Cardiac muscle cell (in vitro differentiated cells and primary cell): Measurements from ENCODE around the gene TTLL10. TPM values are rescaled to one million over a fixed set of nuclear protein-coding genes. Genes with fewer than 3 reads are reported as not detected.

ENCODE experiments used
- DNase-seq, 2 donors: peaks; one replicate each; pipeline versions ENCODE4 v3.0.0 to v3.0.0-alpha.2; 2010 to 2017; ENCODE audit warnings: low read depth in 1 of 2, low spot score in 1 of 2
- H3K27ac ChIP-seq: fragments of 200-600 bp; sonication (generic); 2 replicates; pipeline ENCODE4 v1.5.1; 2016
- H3K27me3 ChIP-seq: fragments of 200-600 bp; sonication (generic); 2 replicates; pipeline ENCODE4 v1.6.0; 2016; ENCODE audit warnings: control low read depth
- H3K36me3 ChIP-seq: fragments of 200-600 bp; sonication (generic); 2 replicates; pipeline ENCODE4 v1.5.1; 2016; ENCODE audit warnings: control low read depth
- H3K4me1 ChIP-seq: fragments of 200-600 bp; sonication (generic); 2 replicates; pipeline ENCODE4 v1.8.1; 2017; ENCODE audit warnings: low read depth, mild to moderate bottlenecking, mixed run types
- H3K4me3 ChIP-seq: fragments of 200-600 bp; sonication (generic); 2 replicates; pipeline ENCODE4 v1.5.1; 2016; ENCODE audit warnings: mild to moderate bottlenecking
- H3K9me3 ChIP-seq: fragments of 200-600 bp; sonication (generic); 2 replicates; pipeline ENCODE4 v1.5.1; 2017; ENCODE audit warnings: low read depth, mild to moderate bottlenecking, control low read depth
- polyA plus RNA-seq: library from polyadenylated mRNA; unstranded; fragments of >200 nt; fragmentation: Nextera tagmentation; extraction: Ambion mirVana; gene quantifications from 2 replicates; pipeline ENCODE4 v1.2.1, GENCODE V29; 2016
- total RNA-seq: library from RNA; depleted of rRNA; stranded (reverse); fragments of >200 nt; gene quantifications from 2 replicates; pipeline ENCODE4 v1.2.3, GENCODE V29; 2016
- TF ChIP-seq, protein P1 (sequence below): IDR thresholded peaks from 2 replicates; pipeline ENCODE4 v1.5.1; 2012; ENCODE audit warnings: low read depth, mild to moderate bottlenecking, low read length

Gene TTLL10
- total and polyA plus RNA-seq, 2 experiments from 2014 or later: 0.31 TPM; not detected in 1

DNA sequence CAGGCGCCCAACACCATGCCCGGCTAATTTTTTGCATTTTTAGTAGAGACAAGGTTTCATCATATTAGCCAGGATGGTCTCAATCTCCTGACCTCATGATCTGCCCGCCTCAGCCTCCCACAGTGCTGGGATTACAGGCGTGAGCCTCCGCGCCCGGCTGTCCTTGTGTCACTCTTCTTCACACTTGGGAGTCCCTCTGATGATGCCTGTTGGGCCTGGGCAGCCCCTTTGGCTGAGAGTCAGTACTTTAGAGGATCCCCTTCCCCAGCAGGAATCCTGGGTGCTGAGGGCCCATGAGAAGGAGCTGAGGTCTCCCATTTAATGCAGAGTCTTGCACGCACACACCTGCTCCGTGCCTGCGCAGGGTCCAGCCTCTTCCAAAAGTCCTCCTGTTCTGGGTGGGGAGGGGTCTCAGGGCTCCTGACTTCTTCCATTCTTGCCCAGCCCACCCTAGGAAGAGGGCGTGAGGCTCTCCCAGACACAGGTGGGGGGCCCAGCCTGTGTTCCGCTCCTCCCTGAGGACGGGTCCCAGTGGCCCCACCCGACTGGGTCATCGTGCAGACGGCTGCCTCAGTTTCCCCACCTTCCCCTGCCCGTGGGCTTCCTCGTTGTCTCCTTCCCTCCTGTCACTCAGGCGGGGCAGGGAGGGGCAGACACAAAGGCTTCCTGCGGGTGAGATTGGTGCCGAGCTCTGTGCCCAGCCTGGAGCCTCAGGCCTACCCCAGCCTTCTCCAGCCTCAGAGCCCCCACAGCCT lies 3.9 kb downstream of the TTLL10 start:
- Histone ChIP-seq H3K9me3 (no peaks in the 10 kb centered on the region), H3K36me3 (no peaks in the 10 kb centered on the region), H3K4me1 (no peaks in the 10 kb centered on the region), H3K4me3 (no peak overlapping the region), H3K27ac (no peak overlapping the region), H3K27me3 (peaks cover 44% of the 10 kb centered on the region)
- TF ChIP-seq, protein P1, sequence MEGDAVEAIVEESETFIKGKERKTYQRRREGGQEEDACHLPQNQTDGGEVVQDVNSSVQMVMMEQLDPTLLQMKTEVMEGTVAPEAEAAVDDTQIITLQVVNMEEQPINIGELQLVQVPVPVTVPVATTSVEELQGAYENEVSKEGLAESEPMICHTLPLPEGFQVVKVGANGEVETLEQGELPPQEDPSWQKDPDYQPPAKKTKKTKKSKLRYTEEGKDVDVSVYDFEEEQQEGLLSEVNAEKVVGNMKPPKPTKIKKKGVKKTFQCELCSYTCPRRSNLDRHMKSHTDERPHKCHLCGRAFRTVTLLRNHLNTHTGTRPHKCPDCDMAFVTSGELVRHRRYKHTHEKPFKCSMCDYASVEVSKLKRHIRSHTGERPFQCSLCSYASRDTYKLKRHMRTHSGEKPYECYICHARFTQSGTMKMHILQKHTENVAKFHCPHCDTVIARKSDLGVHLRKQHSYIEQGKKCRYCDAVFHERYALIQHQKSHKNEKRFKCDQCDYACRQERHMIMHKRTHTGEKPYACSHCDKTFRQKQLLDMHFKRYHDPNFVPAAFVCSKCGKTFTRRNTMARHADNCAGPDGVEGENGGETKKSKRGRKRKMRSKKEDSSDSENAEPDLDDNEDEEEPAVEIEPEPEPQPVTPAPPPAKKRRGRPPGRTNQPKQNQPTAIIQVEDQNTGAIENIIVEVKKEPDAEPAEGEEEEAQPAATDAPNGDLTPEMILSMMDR: no peak
- no peak for DNase-seq

DNA sequence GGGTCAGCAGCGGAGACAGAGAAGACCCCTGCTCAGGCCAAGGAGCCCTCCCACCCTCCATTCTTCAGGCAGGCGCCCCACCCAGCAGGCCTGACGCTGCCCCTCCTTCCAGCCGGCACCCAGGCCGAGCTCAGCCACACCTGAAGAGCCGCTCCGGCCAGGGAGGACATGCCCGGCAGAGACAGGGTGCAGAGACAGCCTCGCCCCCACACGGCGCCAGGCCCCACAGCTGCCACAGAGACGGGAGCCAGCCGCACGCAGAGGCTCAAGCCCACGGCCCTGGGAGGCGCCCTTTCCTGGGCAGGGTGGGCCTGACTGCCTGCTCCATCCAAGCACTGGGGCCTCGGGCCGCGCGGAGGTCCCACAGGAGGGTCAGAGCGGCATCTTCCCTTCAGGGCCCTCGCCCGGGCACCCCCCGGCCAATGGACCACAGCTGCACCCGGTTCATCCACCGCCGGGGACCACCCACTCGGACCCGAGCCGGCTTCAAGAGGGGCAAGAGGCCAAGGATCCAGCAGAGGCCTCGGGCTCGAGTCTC lies 5.2 kb downstream of the TTLL10 start:
- Histone ChIP-seq H3K36me3 (no peaks in the 10 kb centered on the region), H3K4me3 (no peak overlapping the region), H3K4me1 (no peaks in the 10 kb centered on the region), H3K27me3 (peaks cover 33% of the 10 kb centered on the region), H3K9me3 (no peaks in the 10 kb centered on the region), H3K27ac (no peak overlapping the region)
- TF ChIP-seq, protein P1: no peak
- DNase-seq: no peak

DNA sequence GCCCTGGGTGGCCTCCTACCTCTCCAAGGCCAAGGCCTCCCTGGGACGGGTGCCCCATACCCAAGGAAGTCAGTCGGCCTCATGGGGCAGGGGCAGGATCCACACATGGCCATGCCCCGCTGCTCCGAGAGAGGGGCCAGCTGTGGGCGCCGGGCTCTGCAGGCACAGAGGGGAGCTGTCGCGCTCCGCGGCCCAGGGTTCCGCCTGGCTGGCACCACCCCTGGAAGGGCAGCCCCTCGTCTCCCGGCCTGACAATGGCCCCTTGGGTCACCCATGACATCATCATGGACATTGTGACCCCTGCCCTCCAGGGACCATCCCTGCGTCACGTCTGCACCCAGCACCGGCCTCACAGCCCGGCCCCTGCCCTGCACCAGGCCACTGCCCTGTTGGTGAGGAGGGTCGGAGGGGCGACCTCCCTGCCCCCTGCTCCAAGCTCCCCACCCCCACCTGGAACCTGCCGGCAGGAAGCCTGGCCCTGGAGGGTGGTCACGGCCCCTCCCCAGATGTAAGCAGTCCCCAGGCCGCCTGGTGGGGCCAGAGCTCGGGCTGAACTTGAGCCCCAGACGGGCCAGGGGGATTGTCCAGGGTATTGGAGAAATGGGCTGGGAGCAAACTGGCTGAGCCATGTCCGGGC lies 5.8 kb downstream of the TTLL10 start:
- no peak for DNase-seq
- H3K4me3 ChIP-seq: no peak overlapping the region
- TF ChIP-seq, protein P1: no peak

DNA sequence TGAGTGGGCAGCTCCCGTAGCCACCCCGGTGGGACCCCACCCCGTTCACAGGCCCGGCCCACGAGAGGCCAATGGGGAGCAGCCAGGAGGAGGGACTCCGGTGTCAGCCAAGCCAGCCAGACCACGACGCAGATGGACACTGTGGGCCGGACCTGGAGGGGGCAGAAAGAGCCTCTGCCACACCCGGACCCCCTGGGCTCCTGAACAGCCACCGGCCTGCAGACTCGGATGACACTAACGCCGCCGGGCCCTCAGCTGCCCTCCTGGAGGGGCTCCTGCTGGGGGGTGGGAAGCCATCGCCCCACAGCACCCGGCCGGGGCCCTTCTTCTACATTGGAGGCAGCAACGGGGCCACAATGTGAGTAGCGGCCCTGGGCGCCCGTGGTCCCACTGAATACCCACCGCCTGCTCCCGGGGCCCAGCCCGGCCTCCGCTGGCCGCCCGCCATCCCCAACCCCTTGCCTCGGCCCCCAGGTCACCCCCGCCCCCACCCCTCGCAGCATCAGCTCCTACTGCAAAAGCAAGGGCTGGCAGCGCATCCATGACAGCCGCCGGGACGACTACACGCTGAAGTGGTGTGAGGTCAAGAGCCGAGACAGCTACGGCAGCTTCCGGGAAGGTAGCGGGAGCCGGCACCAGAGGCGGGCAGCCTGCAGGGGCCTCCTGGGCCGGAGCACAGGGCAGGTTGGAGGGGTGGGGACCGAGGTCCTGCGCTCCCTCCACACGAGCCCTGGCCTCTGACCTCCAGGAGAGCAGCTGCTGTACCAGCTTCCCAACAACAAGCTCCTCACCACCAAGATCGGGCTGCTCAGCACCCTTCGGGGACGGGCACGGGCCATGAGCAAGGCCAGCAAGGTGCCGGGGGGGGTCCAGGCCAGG lies 6.5 kb downstream of the TTLL10 start:
- no peak for DNase-seq
- no peaks in the 10 kb centered on the region for H3K36me3 ChIP-seq
- no peak overlapping the region for H3K4me3 ChIP-seq
- TF ChIP-seq, protein P1: no peak
- H3K4me1 ChIP-seq: no peaks in the 10 kb centered on the region
- no peaks in the 10 kb centered on the region for H3K9me3 ChIP-seq
- H3K27ac ChIP-seq: no peak overlapping the region
- H3K27me3 ChIP-seq: peaks cover 19% of the 10 kb centered on the region

More for the DNA sequence above, 5.8 kb downstream of the TTLL10 start:
- no peaks in the 10 kb centered on the region for H3K36me3 ChIP-seq
- H3K9me3 ChIP-seq: no peaks in the 10 kb centered on the region
- H3K27ac ChIP-seq: no peak overlapping the region
- peaks cover 27% of the 10 kb centered on the region for H3K27me3 ChIP-seq
- no peaks in the 10 kb centered on the region for H3K4me1 ChIP-seq
